AG10803 (cell line): Measurements from ENCODE around the gene PPIL3.

Experiments
- DNase-seq: peaks from one replicate; pipeline ENCODE4 v3.0.0; 2010; ENCODE audit warnings: low read depth
- H3K4me3 ChIP-seq: 2 replicates; pipeline ENCODE4 v1.5.1; 2011; ENCODE audit warnings: mild to moderate bottlenecking, low read length, control low read depth
- TF ChIP-seq, protein P1 (sequence below): conservative IDR thresholded peaks from 2 replicates; pipeline ENCODE4 v1.5.1; 2011; ENCODE audit warnings: mild to moderate bottlenecking, low read length, control low read depth, inconsistent platforms

PPIL3 gene

DNA sequence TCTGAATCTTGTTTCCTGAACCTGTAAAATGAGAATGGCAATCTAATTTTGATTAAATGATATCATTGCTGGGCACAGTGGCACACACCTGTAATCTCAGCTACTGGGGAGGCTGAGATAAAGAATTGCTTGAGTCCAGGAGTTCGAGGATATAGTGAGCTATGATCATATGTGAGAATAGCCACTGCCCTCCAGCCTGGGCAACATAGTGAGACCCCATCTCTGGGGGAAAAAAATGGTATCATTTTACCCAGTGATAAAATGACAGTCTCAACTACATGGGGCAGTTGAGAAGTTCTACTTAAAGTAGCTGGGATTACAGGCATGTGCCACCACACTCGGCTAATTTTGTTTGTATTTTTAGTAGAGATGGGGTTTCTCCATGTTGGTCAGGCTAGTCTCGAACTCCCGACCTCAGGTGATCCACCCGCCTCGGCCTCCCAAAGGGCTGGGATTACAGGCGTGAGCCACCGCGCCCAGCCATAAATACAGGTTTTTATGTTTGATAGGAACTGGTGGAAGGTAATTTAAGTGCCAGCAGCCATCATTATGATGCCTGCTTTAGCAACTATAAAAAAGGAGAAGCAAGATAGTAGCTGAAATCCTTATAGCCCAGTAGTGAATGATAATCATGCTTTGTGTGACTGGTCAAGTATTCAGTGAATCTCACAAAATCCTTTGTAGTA is 60.2 kb downstream of the PPIL3 start:
- no peak overlapping the region for H3K4me3 ChIP-seq
- TF ChIP-seq, protein P1, sequence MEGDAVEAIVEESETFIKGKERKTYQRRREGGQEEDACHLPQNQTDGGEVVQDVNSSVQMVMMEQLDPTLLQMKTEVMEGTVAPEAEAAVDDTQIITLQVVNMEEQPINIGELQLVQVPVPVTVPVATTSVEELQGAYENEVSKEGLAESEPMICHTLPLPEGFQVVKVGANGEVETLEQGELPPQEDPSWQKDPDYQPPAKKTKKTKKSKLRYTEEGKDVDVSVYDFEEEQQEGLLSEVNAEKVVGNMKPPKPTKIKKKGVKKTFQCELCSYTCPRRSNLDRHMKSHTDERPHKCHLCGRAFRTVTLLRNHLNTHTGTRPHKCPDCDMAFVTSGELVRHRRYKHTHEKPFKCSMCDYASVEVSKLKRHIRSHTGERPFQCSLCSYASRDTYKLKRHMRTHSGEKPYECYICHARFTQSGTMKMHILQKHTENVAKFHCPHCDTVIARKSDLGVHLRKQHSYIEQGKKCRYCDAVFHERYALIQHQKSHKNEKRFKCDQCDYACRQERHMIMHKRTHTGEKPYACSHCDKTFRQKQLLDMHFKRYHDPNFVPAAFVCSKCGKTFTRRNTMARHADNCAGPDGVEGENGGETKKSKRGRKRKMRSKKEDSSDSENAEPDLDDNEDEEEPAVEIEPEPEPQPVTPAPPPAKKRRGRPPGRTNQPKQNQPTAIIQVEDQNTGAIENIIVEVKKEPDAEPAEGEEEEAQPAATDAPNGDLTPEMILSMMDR = no peak
- DNase-seq = no peak

DNA sequence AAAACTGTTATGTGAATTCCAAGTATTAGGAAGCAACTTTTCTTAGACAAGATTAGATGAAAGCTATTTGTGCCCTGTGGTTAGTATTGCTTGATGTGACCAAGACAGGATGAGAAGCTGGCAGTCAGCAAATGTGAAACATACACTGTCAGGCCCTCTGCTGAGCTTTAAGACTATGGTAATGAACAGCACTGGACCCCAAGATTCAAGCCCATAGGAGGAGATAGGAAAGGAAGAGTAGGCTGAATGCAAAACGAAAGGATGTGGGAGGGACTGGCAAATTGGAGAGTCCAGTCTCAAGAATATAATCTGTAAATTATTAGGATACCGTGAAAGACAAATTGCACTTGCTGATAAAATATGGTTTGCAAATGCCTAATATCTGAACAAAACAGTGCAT is 60.8 kb downstream of the PPIL3 start:
- TF ChIP-seq, protein P1 = no peak
- H3K4me3 ChIP-seq = no peak overlapping the region
- no peak for DNase-seq

DNA sequence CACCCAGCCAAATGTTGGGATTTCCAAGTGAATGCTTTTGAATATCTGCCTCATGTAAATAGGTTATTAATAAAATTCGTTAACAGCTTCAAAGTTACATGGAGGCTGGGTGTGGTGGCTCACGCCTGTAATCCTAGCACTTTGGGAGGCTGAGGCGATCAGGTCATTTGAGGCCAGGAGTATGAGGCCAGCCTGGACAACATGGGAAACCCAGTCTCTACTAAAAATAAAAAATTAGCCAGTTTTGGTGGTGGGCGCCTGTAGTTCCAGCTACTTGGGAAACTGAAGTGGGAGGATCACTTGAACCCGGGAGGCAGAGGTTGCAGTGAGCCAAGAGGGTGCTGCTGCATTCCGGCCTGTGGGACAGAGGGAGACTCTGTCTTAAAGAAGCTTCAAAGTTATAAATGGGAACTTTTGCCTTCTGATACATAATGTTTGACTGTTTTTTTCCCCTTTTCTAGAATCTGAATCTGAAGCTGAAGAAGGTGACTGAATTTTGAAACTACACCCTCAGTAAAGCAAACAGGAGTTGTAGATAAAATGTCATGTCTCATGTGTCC is 67.1 kb downstream of the PPIL3 start:
- no peak for DNase-seq
- H3K4me3 ChIP-seq = no peak overlapping the region
- TF ChIP-seq, protein P1 = no peak
